IMR-90 (cell line): ENCODE data around the gene PLOD1. TPM values are rescaled to one million over a fixed set of nuclear protein-coding genes. Genes with fewer than 3 reads are reported as not detected.

ENCODE experiments used
- ATAC-seq: fragments of 200-7000 bp; cut with Tn5 transposase; 2 replicates; pipeline ENCODE4 v1.9.1; 2020; ENCODE audit warnings: low read depth, mild to moderate bottlenecking, moderate library complexity
- BruUV-seq: library from RNA; stranded (reverse); fragments of 400-500 nt; replicated peaks from 2 replicates; lab custom pipeline; 2021; lab: Mats Ljungman, UMichigan
- CTCF ChIA-PET: fragments of 300-600 bp; formaldehyde crosslinking; extraction: SDS; loops from one replicate; lab custom pipeline; 2021; ENCODE audit warnings: antibody characterized with exemption; lab: Yijun Ruan, JAX
- POLR2A ChIA-PET: fragments of 300-600 bp; sonication (Branson Sonifier 250); formaldehyde crosslinking; loops from one replicate; lab custom pipeline; 2022; ENCODE audit warnings: antibody characterized with exemption; ENCODE audit not compliant: unreplicated experiment; lab: Charles Lee
- DNase-seq: peaks from one replicate; pipeline ENCODE4 v3.0.0; 2013
- H2AFZ ChIP-seq: replicated peaks from 2 replicates; pipeline ENCODE3; 2013; ENCODE audit warnings: low read length, mild to moderate bottlenecking; ENCODE audit not compliant: poor library complexity
- H2AK5ac ChIP-seq: 2 replicates; pipeline ENCODE4 v1.6.1; 2013; ENCODE audit warnings: low read depth, low read length, inconsistent platforms
- H2AK9ac ChIP-seq: replicated peaks from 2 replicates; pipeline ENCODE3; 2013; ENCODE audit warnings: mild to moderate bottlenecking, low read depth, low read length, moderate library complexity; ENCODE audit not compliant: poor library complexity
- H2BK120ac ChIP-seq: 2 replicates; pipeline ENCODE4 v1.6.1; 2013; ENCODE audit warnings: low read depth, low read length, inconsistent platforms
- H2BK15ac ChIP-seq: 3 replicates; pipeline ENCODE4 v1.6.1; 2013; ENCODE audit warnings: low read depth, low read length, inconsistent platforms
- H2BK20ac ChIP-seq: 2 replicates; pipeline ENCODE4 v1.6.1; 2013; ENCODE audit warnings: low read depth, mild to moderate bottlenecking, inconsistent platforms, low read length, moderate library complexity
- H2BK5ac ChIP-seq: 2 replicates; pipeline ENCODE4 v1.6.1; 2013; ENCODE audit warnings: mild to moderate bottlenecking, low read depth, low read length, inconsistent platforms; ENCODE audit not compliant: poor library complexity, severe bottlenecking
- H3K14ac ChIP-seq: replicated peaks from 2 replicates; pipeline ENCODE4 v1.6.1; 2013; ENCODE audit warnings: low read depth, low read length, inconsistent platforms
- H3K18ac ChIP-seq: 2 replicates; pipeline ENCODE4 v1.6.1; 2013; ENCODE audit warnings: low read depth, low read length, control low read depth
- H3K23ac ChIP-seq: 2 replicates; pipeline ENCODE4 v1.6.1; 2013; ENCODE audit warnings: low read depth, low read length, inconsistent platforms
- H3K27ac ChIP-seq: 2 replicates; pipeline ENCODE4 v1.5.1; 2013; ENCODE audit warnings: mild to moderate bottlenecking, control low read depth, low read length; ENCODE audit not compliant: insufficient read depth
- H3K27me3 ChIP-seq: 2 replicates; pipeline ENCODE4 v1.6.1; 2013; ENCODE audit warnings: low read length; ENCODE audit not compliant: control insufficient read depth, insufficient read depth
- H3K36me3 ChIP-seq: 2 replicates; pipeline ENCODE4 v1.6.1; 2013; ENCODE audit warnings: low read length, mixed read lengths; ENCODE audit not compliant: control insufficient read depth, insufficient read depth
- H3K4ac ChIP-seq: 2 replicates; pipeline ENCODE4 v1.6.1; 2013; ENCODE audit warnings: low read depth, low read length, inconsistent platforms
- H3K4me1 ChIP-seq: 2 replicates; pipeline ENCODE4 v1.6.1; 2013; ENCODE audit warnings: low read length, mixed read lengths; ENCODE audit not compliant: control insufficient read depth, insufficient read depth
- H3K4me2 ChIP-seq: 2 replicates; pipeline ENCODE4 v1.6.1; 2013; ENCODE audit warnings: low read depth, mild to moderate bottlenecking, control low read depth, low read length, moderate library complexity
- H3K4me3 ChIP-seq: 2 replicates; pipeline ENCODE4 v1.5.1; 2013; ENCODE audit warnings: low read depth, mild to moderate bottlenecking, control low read depth, low read length, moderate library complexity; ENCODE audit not compliant: insufficient read depth
- H3K56ac ChIP-seq: 2 replicates; pipeline ENCODE4 v1.6.1; 2013; ENCODE audit warnings: low read length, inconsistent platforms; ENCODE audit not compliant: insufficient read depth; ENCODE audit errors: extremely low read depth
- H3K79me1 ChIP-seq, 2 experiments: 2 replicates each; pipeline ENCODE4 v1.6.1; 2013; ENCODE audit warnings: low read length in 2 of 2, inconsistent platforms in 1 of 2, low read depth in 1 of 2
- H3K9ac ChIP-seq: 2 replicates; pipeline ENCODE4 v1.6.1; 2013; ENCODE audit warnings: low read depth, low read length, control low read depth
- H3K9me1 ChIP-seq: 2 replicates; pipeline ENCODE4 v1.6.1; 2013; ENCODE audit warnings: low read length, inconsistent platforms; ENCODE audit not compliant: insufficient read depth
- H3K9me3 ChIP-seq: 2 replicates; pipeline ENCODE4 v1.6.1; 2013; ENCODE audit warnings: low read length; ENCODE audit not compliant: control insufficient read depth, insufficient read depth
- H4K20me1 ChIP-seq: 2 replicates; pipeline ENCODE4 v1.6.1; 2013; ENCODE audit warnings: low read length, inconsistent platforms; ENCODE audit not compliant: insufficient read depth
- H4K5ac ChIP-seq: 2 replicates; pipeline ENCODE4 v1.6.1; 2013; ENCODE audit warnings: mild to moderate bottlenecking, low read depth, low read length, control low read depth
- H4K8ac ChIP-seq, 2 experiments: 2 replicates each; pipeline ENCODE4 v1.6.1; 2013; ENCODE audit warnings: low read depth in 2 of 2, low read length in 2 of 2, control low read depth in 1 of 2, inconsistent platforms in 1 of 2
- H4K91ac ChIP-seq: 2 replicates; pipeline ENCODE4 v1.6.1; 2013; ENCODE audit warnings: low read depth, low read length, inconsistent platforms; ENCODE audit not compliant: insufficient read depth
- BHLHE40 ChIP-seq: fragments of 150-350 bp; IDR thresholded peaks from 2 replicates; pipeline ENCODE4 v1.6.1; 2016; ENCODE audit warnings: mild to moderate bottlenecking, low read depth, low read length
- CEBPB ChIP-seq: IDR thresholded peaks from 2 replicates; pipeline ENCODE4 v1.6.1; 2012; ENCODE audit warnings: low read depth, low read length, improper control_type of control experiment
- MAFK ChIP-seq: IDR thresholded peaks from 2 replicates; pipeline ENCODE4 v1.6.1; 2012; ENCODE audit warnings: low read depth, low read length, improper control_type of control experiment
- NFE2L2 ChIP-seq: fragments of 150-350 bp; IDR thresholded peaks from 2 replicates; pipeline ENCODE4 v1.6.1; 2016; ENCODE audit warnings: low read depth, mild to moderate bottlenecking, low read length
- SMC3 ChIP-seq: fragments of 150-350 bp; IDR thresholded peaks from 2 replicates; pipeline ENCODE4 v1.6.1; 2016; ENCODE audit warnings: low read depth, mild to moderate bottlenecking, antibody characterized with exemption, low read length, moderate library complexity
- WGBS, 2 experiments: methylation state at CpG; one replicate each; pipeline versions ENCODE4 v1.1.5 to v1.1.7; 2013; ENCODE audit warnings: missing lambda C conversion rate in 2 of 2; ENCODE audit not compliant: insufficient read length in 1 of 2; ENCODE audit errors: extremely low coverage in 2 of 2; 5-methylcytosine and 5-hydroxymethylcytosine counted together
- dilution Hi-C: fragments of 300-500 bp; cut with HindIII; formaldehyde crosslinking; loops from one replicate; pipeline ENCODE4 v1.14.3; 2018; ENCODE audit warnings: low sequenced_read_pairs; ENCODE audit not compliant: unreplicated experiment
- in situ Hi-C: fragments of 300-500 bp; cut with MboI; formaldehyde crosslinking; loops from 3 replicates; pipeline ENCODE4 v1.14.3; 2019; ENCODE audit warnings: low sequenced_read_pairs, inconsistent platforms, mixed read lengths
- intact Hi-C: fragments of 100-400 bp; cut with micrococcal nuclease; formaldehyde crosslinking; loops from 2 replicates; pipeline ENCODE4 v1.10.0; 2022
- polyA plus RNA-seq, 3 experiments: library from polyadenylated mRNA; depleted of rRNA; stranded (reverse); fragments of >200 nt; gene quantifications; 2 replicates each; pipeline ENCODE4 v1.2.3, GENCODE V29; 2012; ENCODE audit warnings: low replicate concordance in 1 of 3
- total RNA-seq: library from RNA; depleted of rRNA; stranded (reverse); fragments of >200 nt; gene quantifications from 2 replicates; pipeline ENCODE4 v1.2.3, GENCODE V29; 2012
- TF ChIP-seq, protein P1 (sequence below): fragments of 150-350 bp; IDR thresholded peaks from 2 replicates; pipeline ENCODE4 v1.6.1; 2016; ENCODE audit warnings: low read depth, mild to moderate bottlenecking, low read length, moderate library complexity, borderline replicate concordance

Gene PLOD1
- total and polyA plus RNA-seq, 2 of the 4 experiments (the other 2 are of a cell fraction): 283 to 609 TPM

DNA sequence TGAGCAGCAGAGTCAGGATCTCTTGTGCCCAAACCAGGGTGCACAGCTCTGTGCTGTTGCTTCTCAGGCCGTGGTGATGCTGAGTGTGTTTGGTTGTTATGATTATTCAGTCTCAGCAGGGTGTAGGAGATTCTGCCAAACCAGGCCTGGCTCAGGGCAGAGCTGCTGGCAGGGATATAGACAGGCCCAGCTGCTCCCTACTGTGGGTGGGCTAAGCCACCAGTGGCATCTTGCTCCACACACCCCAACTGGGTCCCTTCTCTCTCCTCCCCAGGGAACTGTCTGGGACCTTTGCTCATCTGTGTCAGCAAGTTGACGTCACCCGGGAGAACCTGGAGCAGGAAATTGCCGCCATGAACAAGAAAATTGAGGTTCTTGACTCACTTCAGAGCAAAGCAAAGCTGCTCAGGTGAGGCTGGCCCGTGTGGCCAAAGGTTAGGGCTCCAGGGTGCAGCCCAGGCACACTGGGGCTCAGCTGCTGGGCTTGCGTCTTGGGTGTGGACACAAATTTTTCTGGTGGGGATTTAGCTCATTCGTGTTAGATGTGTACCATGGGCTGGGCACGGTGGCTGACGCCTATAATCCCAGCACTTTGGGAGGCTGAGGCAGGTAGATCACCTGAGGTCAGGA, 74.9 kb downstream of the PLOD1 start:
- ChIA-PET CTCF (no interaction called here), POLR2A (no interaction called here)
- Histone ChIP-seq H3K79me1 (0 out of 4 replicates have a peak, but pooled peaks cover 0 to 2% of the 10 kb centered on the region in 2 experiments), H2BK120ac (no peak overlapping the region), H3K9ac (no peak overlapping the region), H2BK15ac (no peak overlapping the region), H3K4me1 (no peaks in the 10 kb centered on the region), H3K4me2 (no peak overlapping the region), H3K4me3 (no peak overlapping the region), H2BK5ac (no peak overlapping the region), H4K91ac (no peak overlapping the region), H3K27ac (no peak overlapping the region), H2BK20ac (no peak overlapping the region), H3K18ac (no peak overlapping the region), H2AK9ac (no peak overlapping the region), H3K9me1 (peaks cover 4% of the 10 kb centered on the region; the same call in 1 of the 2 replicates), H3K23ac (no peak overlapping the region), H2AK5ac (no peak overlapping the region), H2AFZ (no peak overlapping the region), H4K5ac (no peak overlapping the region), H3K9me3 (no peaks in the 10 kb centered on the region), H3K36me3 (peaks cover 64% of the 10 kb centered on the region), H3K4ac (no peak overlapping the region), H3K27me3 (no peaks in the 10 kb centered on the region), H4K8ac (no peak overlapping the region), H3K56ac (no peak overlapping the region), H4K20me1 (no peaks in the 10 kb centered on the region), H3K14ac (no peak overlapping the region)
- intact Hi-C loops: no loop called here
- TF ChIP-seq, protein P1, sequence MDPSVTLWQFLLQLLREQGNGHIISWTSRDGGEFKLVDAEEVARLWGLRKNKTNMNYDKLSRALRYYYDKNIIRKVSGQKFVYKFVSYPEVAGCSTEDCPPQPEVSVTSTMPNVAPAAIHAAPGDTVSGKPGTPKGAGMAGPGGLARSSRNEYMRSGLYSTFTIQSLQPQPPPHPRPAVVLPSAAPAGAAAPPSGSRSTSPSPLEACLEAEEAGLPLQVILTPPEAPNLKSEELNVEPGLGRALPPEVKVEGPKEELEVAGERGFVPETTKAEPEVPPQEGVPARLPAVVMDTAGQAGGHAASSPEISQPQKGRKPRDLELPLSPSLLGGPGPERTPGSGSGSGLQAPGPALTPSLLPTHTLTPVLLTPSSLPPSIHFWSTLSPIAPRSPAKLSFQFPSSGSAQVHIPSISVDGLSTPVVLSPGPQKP: no peak
- TF ChIP-seq CEBPB: no peak
- no peak for TF ChIP-seq MAFK
- TF ChIP-seq NFE2L2: no peak
- no peak for TF ChIP-seq SMC3
- no peak for TF ChIP-seq BHLHE40
- no TSS peak for BruUV-seq
- DNase-seq (no peak), ATAC-seq (no peak)
- dilution Hi-C loops: no loop called here
- in situ Hi-C loops: no loop called here
- 95% methylated on average over 4 of the region's 9 CpGs; no CpG with 5 or more reads in 1 of the 2 experiments for WGBS, 2 experiments
